GM12878 (cell line): ENCODE data around the gene CBFB. TPM values are rescaled to one million over a fixed set of nuclear protein-coding genes. Genes with fewer than 3 reads are reported as not detected.

Source experiments
- DPF2 ChIP-seq: fragments of 450-650 bp; IDR thresholded peaks from 2 replicates; pipeline ENCODE4 v1.6.1; 2017; ENCODE audit warnings: mild to moderate bottlenecking
- E2F8 ChIP-seq: fragments of 450-650 bp; IDR thresholded peaks from 2 replicates; pipeline ENCODE4 v1.6.1; 2018; ENCODE audit warnings: mild to moderate bottlenecking, low read depth, moderate library complexity; ENCODE audit not compliant: partially characterized antibody
- EGR1 ChIP-seq, 2 experiments: IDR thresholded peaks; 1 replicate in 1 of 2; 2 replicates in 1 of 2; pipeline ENCODE4 v1.6.1; 2011 to 2012; ENCODE audit warnings: low read depth in 2 of 2, low read length in 2 of 2, borderline replicate concordance in 1 of 2, mild to moderate bottlenecking in 1 of 2, moderate library complexity in 1 of 2
- ESRRA ChIP-seq: IDR thresholded peaks from 2 replicates; pipeline ENCODE4 v1.6.1; 2012; ENCODE audit warnings: mild to moderate bottlenecking, low read length, improper control_type of control experiment
- EZH2 ChIP-seq: IDR thresholded peaks from 2 replicates; pipeline ENCODE4 v1.6.1; 2012; ENCODE audit warnings: low read depth, mild to moderate bottlenecking, control low read depth, inconsistent platforms, low read length, borderline replicate concordance; ENCODE audit not compliant: control insufficient read depth
- FOS ChIP-seq: IDR thresholded peaks from 3 replicates; pipeline ENCODE4 v1.6.1; 2011; ENCODE audit warnings: borderline replicate concordance; ENCODE audit not compliant: insufficient read length; ENCODE audit errors: extremely low read depth
- IRF5 ChIP-seq: fragments of 450-650 bp; IDR thresholded peaks from 2 replicates; pipeline ENCODE4 v1.6.1; 2017; ENCODE audit warnings: borderline replicate concordance
- KAT2A ChIP-seq: conservative IDR thresholded peaks from 2 replicates; pipeline ENCODE4 v1.6.1; 2011; ENCODE audit warnings: low read depth, low read length; ENCODE audit not compliant: control insufficient read depth
- MTA3 ChIP-seq: IDR thresholded peaks from 2 replicates; pipeline ENCODE4 v1.6.1; 2012; ENCODE audit warnings: low read length, inconsistent platforms, borderline replicate concordance
- NR2C1 ChIP-seq: fragments of 450-650 bp; IDR thresholded peaks from 2 replicates; pipeline ENCODE4 v1.6.1; 2017; ENCODE audit warnings: antibody characterized with exemption, mild to moderate bottlenecking, moderate library complexity
- NRF1 ChIP-seq: conservative IDR thresholded peaks from 2 replicates; pipeline ENCODE4 v1.6.1; 2011; ENCODE audit warnings: mild to moderate bottlenecking, low read depth, low read length, improper control_type of control experiment
- RAD21 ChIP-seq: IDR thresholded peaks from 2 replicates; pipeline ENCODE4 v1.6.1; 2011; ENCODE audit warnings: mild to moderate bottlenecking, low read depth, low read length, moderate library complexity; ENCODE audit not compliant: insufficient read depth
- RAD51 ChIP-seq: fragments of 450-650 bp; IDR thresholded peaks from 2 replicates; pipeline ENCODE4 v1.6.1; 2016; ENCODE audit warnings: moderate library complexity, mild to moderate bottlenecking, inconsistent platforms
- RBBP5 ChIP-seq: fragments of 200-600 bp; sonication (generic); conservative IDR thresholded peaks from 2 replicates; pipeline ENCODE4 v1.6.1; 2016
- SP1 ChIP-seq: IDR thresholded peaks from one replicate; pipeline ENCODE4 v1.6.1; 2011; ENCODE audit warnings: low read depth, low read length
- STAT1 ChIP-seq: fragments of 450-650 bp; conservative IDR thresholded peaks from 2 replicates; pipeline ENCODE4 v1.6.1; 2014; ENCODE audit warnings: antibody characterized with exemption, mild to moderate bottlenecking
- TCF3 ChIP-seq: IDR thresholded peaks from 2 replicates; pipeline ENCODE4 v1.6.1; 2012; ENCODE audit warnings: low read depth, mild to moderate bottlenecking, low read length, borderline replicate concordance; ENCODE audit not compliant: insufficient read depth
- USF2 ChIP-seq: IDR thresholded peaks from 2 replicates; pipeline ENCODE4 v1.6.1; 2011; ENCODE audit warnings: low read depth, low read length, improper control_type of control experiment, borderline replicate concordance
- ZBTB40 ChIP-seq: fragments of 450-650 bp; IDR thresholded peaks from 2 replicates; pipeline ENCODE4 v1.6.1; 2016; ENCODE audit warnings: mild to moderate bottlenecking, moderate library complexity, borderline replicate concordance
- ZNF207 ChIP-seq: fragments of 450-650 bp; IDR thresholded peaks from 2 replicates; pipeline ENCODE4 v1.6.1; 2014; ENCODE audit warnings: antibody characterized with exemption, mild to moderate bottlenecking, borderline replicate concordance
- polyA plus RNA-seq, 11 experiments: library from polyadenylated mRNA; depleted of rRNA in 4 of 11; unstranded in 6 of 11; stranded (reverse) in 5 of 11; fragments of >200 nt; fragmentation: Nextera tagmentation in 4 of 11; fragmentation: Illumina TruSeq in 1 of 11; extraction: Ambion mirVana in 4 of 11; extraction: Trizol in 1 of 11; gene quantifications; 1 replicate in 1 of 11; 2 replicates in 10 of 11; pipeline versions ENCODE4 v1.2.1 to v1.2.3, GENCODE V29; 2011 to 2016; ENCODE audit warnings: inconsistent platforms in 2 of 11, missing spikeins in 2 of 11, low read depth in 1 of 11
- total RNA-seq, 4 experiments: library from RNA; depleted of rRNA in 3 of 4; stranded (reverse); fragments of >200 nt in 3 of 4; fragmentation: Illumina TruSeq in 1 of 4; extraction: Trizol in 1 of 4; gene quantifications; 2 replicates each; pipeline versions ENCODE4 v1.2.1 to v1.2.3, GENCODE V29; 2013 to 2021

The CBFB gene
- total and polyA plus RNA-seq, 10 of the 15 experiments (the other 5 are each of a cell fraction or from before 2014, with no cell fraction given): 25.3 to 83.8 (median 65.7) TPM

GRCh38 chr16:67028696-67029253, at the start of gene CBFB (continued):
- no peak for TF ChIP-seq E2F8
- no peak for TF ChIP-seq ESRRA
- no peak for TF ChIP-seq KAT2A
- TF ChIP-seq DPF2: no peak; the same call in none of the 2 replicates
- peak; percentile 91 for TF ChIP-seq ZNF207
- TF ChIP-seq NR2C1: no peak
- no peak for TF ChIP-seq RAD21
- TF ChIP-seq RBBP5: no peak
- TF ChIP-seq EZH2: no peak
- peak; percentile 64 for TF ChIP-seq ZBTB40
- TF ChIP-seq STAT1: peak; percentile 59; the same call in 1 of the 2 replicates
- TF ChIP-seq MTA3: no peak
- TF ChIP-seq IRF5: no peak
- TF ChIP-seq RAD51: no peak
- no peak for TF ChIP-seq USF2
- no peak for TF ChIP-seq FOS
- TF ChIP-seq NRF1: peak; percentile 84
- TF ChIP-seq SP1: peak; percentile 9
- 0 out of 2 replicates have a peak, but pooled peaks have one; percentile 28 for TF ChIP-seq TCF3
- peak in 1 of 2 experiments; percentile 90; a peak in 2 of 3 replicates for TF ChIP-seq EGR1 (IDR thresholded peaks at IDR 0.05; ENCODE audit: borderline replicate concordance in 1 of 2, low read depth in 2 of 2, low read length in 2 of 2)
